Nephron progenitor cell (in vitro differentiated cells): ENCODE results near the gene WARS2.

ENCODE experiments used
- DNase-seq: peaks from one replicate; pipeline ENCODE4 v3.0.0; 2021
- H3K27ac Mint-ChIP-seq: 2 replicates; pipeline ENCODE4 v1.8.0; 2021; ENCODE audit warnings: mild to moderate bottlenecking, moderate library complexity, mixed read lengths
- H3K27me3 Mint-ChIP-seq: 2 replicates; pipeline ENCODE4 v1.8.0; 2021; ENCODE audit warnings: mild to moderate bottlenecking, low read depth, mixed read lengths; ENCODE audit not compliant: poor library complexity
- H3K36me3 Mint-ChIP-seq: 2 replicates; pipeline ENCODE4 v1.8.0; 2021; ENCODE audit warnings: low read depth, mixed read lengths
- H3K4me1 Mint-ChIP-seq: 2 replicates; pipeline ENCODE4 v1.8.0; 2021; ENCODE audit warnings: mixed read lengths
- H3K4me3 Mint-ChIP-seq: 2 replicates; pipeline ENCODE4 v1.8.0; 2021; ENCODE audit warnings: mild to moderate bottlenecking, moderate library complexity, mixed read lengths
- H3K9me3 Mint-ChIP-seq: 2 replicates; pipeline ENCODE4 v1.8.0; 2021; ENCODE audit warnings: mild to moderate bottlenecking, moderate library complexity, mixed read lengths
- CTCF ChIP-seq: fragments of 200-600 bp; sonication (generic); IDR thresholded peaks from 2 replicates; pipeline ENCODE4 v1.5.0; 2021; ENCODE audit warnings: antibody characterized with exemption

The WARS2 gene

GRCh38 chr1:119040489-119040888 lies 100.0 kb downstream of the WARS2 start:
- no peaks in the 10 kb centered on the region for H3K4me1 Mint-ChIP-seq
- no peak overlapping the region for H3K4me3 Mint-ChIP-seq
- H3K27me3 Mint-ChIP-seq: no peaks in the 10 kb centered on the region
- H3K36me3 Mint-ChIP-seq: peaks cover 4% of the 10 kb centered on the region
- H3K27ac Mint-ChIP-seq: no peak overlapping the region
- no peak for TF ChIP-seq CTCF
- no peak for DNase-seq
- H3K9me3 Mint-ChIP-seq: no peaks in the 10 kb centered on the region

- H3K27ac Mint-ChIP-seq: no peak overlapping the region
- H3K4me1 Mint-ChIP-seq: no peaks in the 10 kb centered on the region
- H3K36me3 Mint-ChIP-seq: peaks cover 10% of the 10 kb centered on the region
- H3K27me3 Mint-ChIP-seq: no peaks in the 10 kb centered on the region
- no peak overlapping the region for H3K4me3 Mint-ChIP-seq
- DNase-seq: no peak
- no peaks in the 10 kb centered on the region for H3K9me3 Mint-ChIP-seq
- TF ChIP-seq CTCF: no peak
Measured at GRCh38 chr1:119038363-119038762, 102.1 kb downstream of the WARS2 start.

- Mint-ChIP-seq H3K27me3 (no peaks in the 10 kb centered on the region), H3K27ac (no peak overlapping the region), H3K4me3 (no peak overlapping the region), H3K36me3 (peaks cover 10% of the 10 kb centered on the region), H3K4me1 (no peaks in the 10 kb centered on the region), H3K9me3 (no peaks in the 10 kb centered on the region)
- TF ChIP-seq CTCF: no peak
- DNase-seq: no peak
Measured at GRCh38 chr1:119034359-119034758, 106.1 kb downstream of the WARS2 start.

GRCh38 chr1:119032986-119033385 lies 107.5 kb downstream of the WARS2 start:
- H3K4me3 Mint-ChIP-seq: no peak overlapping the region
- peaks cover 10% of the 10 kb centered on the region for H3K36me3 Mint-ChIP-seq
- no peak overlapping the region for H3K27ac Mint-ChIP-seq
- H3K9me3 Mint-ChIP-seq: no peaks in the 10 kb centered on the region
- no peaks in the 10 kb centered on the region for H3K27me3 Mint-ChIP-seq
- no peak for TF ChIP-seq CTCF
- no peak for DNase-seq
- H3K4me1 Mint-ChIP-seq: no peaks in the 10 kb centered on the region

- Mint-ChIP-seq H3K4me3 (no peak overlapping the region), H3K36me3 (peaks cover 9% of the 10 kb centered on the region), H3K27me3 (no peaks in the 10 kb centered on the region), H3K27ac (no peak overlapping the region), H3K9me3 (peaks cover 12% of the 10 kb centered on the region), H3K4me1 (no peaks in the 10 kb centered on the region)
- DNase-seq: no peak
- no peak for TF ChIP-seq CTCF
Measured at GRCh38 chr1:119027759-119028158, 112.7 kb downstream of the WARS2 start.

- H3K27ac Mint-ChIP-seq: no peak overlapping the region
- H3K36me3 Mint-ChIP-seq: peaks cover 12% of the 10 kb centered on the region
- no peak for TF ChIP-seq CTCF
- no peak overlapping the region for H3K4me3 Mint-ChIP-seq
- H3K4me1 Mint-ChIP-seq: no peaks in the 10 kb centered on the region
- DNase-seq: no peak
- H3K27me3 Mint-ChIP-seq: no peaks in the 10 kb centered on the region
- peaks cover 14% of the 10 kb centered on the region for H3K9me3 Mint-ChIP-seq
Measured at GRCh38 chr1:119026956-119027355, 113.5 kb downstream of the WARS2 start.
